Adrenal gland (tissue), 12 donors: ENCODE data around the gene NOS3. TPM values are rescaled to one million over a fixed set of nuclear protein-coding genes. Genes with fewer than 3 reads are reported as not detected.
"Not testable (repeated sequence)": the region's sequence is repeated elsewhere in the genome, so short reads cannot be mapped to it uniquely, and the experiment has no call there.

Source experiments
- DNase-seq, 7 donors: peaks; one replicate each; pipeline ENCODE4 v3.0.0-alpha.2; 2019 to 2020
- H3K27ac ChIP-seq, 5 donors: fragments of 200-600 bp; sonication (generic) in 4 of 5; 1 replicate in 3 of 5; 2 replicates in 2 of 5; pipeline versions ENCODE4 v1.5.1 to v1.8.0; 2016 to 2020; ENCODE audit warnings: mild to moderate bottlenecking in 1 of 5
- H3K27me3 ChIP-seq: fragments of 200-600 bp; 2 replicates; pipeline ENCODE4 v1.8.0; 2021
- H3K36me3 ChIP-seq, 2 donors: fragments of 200-600 bp; replicated peaks in 1 of 2; 1 replicate in 1 of 2; 2 replicates in 1 of 2; pipeline versions ENCODE4 v1.5.1 to v1.8.0; 2018 to 2022
- H3K4me1 ChIP-seq, 2 donors: fragments of 200-600 bp; replicated peaks in 1 of 2; 1 replicate in 1 of 2; 2 replicates in 1 of 2; pipeline versions ENCODE4 v1.5.1 to v1.8.0; 2018 to 2021
- H3K4me3 ChIP-seq, 4 donors: fragments of 200-600 bp; sonication (generic) in 3 of 4; one replicate each; pipeline ENCODE4 v1.5.1; 2016 to 2018
- H3K9me3 ChIP-seq, 3 donors: fragments of 200-600 bp; sonication (generic) in 1 of 3; replicated peaks in 1 of 3; 1 replicate in 2 of 3; 2 replicates in 1 of 3; pipeline versions ENCODE4 v1.5.1 to v1.8.0; 2016 to 2021
- CTCF ChIP-seq, 6 experiments: fragments of 450-650 bp in 4 of 6; fragments of 200-600 bp in 2 of 6; sonication (generic) in 1 of 6; IDR thresholded peaks; 1 replicate in 5 of 6; 2 replicates in 1 of 6; pipeline versions ENCODE4 v1.5.1 to v1.8.0; 2016 to 2021; ENCODE audit warnings: antibody characterized with exemption in 6 of 6, mild to moderate bottlenecking in 2 of 6, moderate library complexity in 1 of 6
- POLR2A ChIP-seq, 2 donors: fragments of 450-650 bp; IDR thresholded peaks; one replicate each; pipeline ENCODE4 v1.6.1; 2017; ENCODE audit warnings: antibody characterized with exemption in 2 of 2, mild to moderate bottlenecking in 2 of 2, moderate library complexity in 1 of 2
- WGBS, 4 donors: extraction: QIAGEN DNeasy Blood & Tissue Kit in 2 of 4; methylation state at CpG; one replicate each; pipeline versions ENCODE4 v1.1.5 to v1.1.7; 2013 to 2017; 5-methylcytosine and 5-hydroxymethylcytosine counted together
- intact Hi-C, 2 donors: fragments of 100-400 bp; cut with DNase I; formaldehyde crosslinking; loops; one replicate each; pipeline versions ENCODE4 v1.14.1 to v1.15.0; 2022 to 2023
- polyA plus RNA-seq, 3 donors: library from polyadenylated mRNA; stranded (reverse); fragments of 200-250 nt in 2 of 3; fragments of 350-450 nt in 1 of 3; fragmentation: Illumina TruSeq in 1 of 3; extraction: RNeasy Lipid Tissue Mini Kit (QIAGEN cat#74804) in 1 of 3; gene quantifications; one replicate each; pipeline ENCODE4 v1.2.3, GENCODE V29; 2013 to 2014
- total RNA-seq, 9 donors: library from RNA; depleted of rRNA in 4 of 9; stranded (reverse); fragments of >200 nt in 4 of 9; fragments of 120-200 nt in 1 of 9; fragmentation: NEBNext Ultra II Directional in 1 of 9; extraction: Animal tissue kit (Norgen Biotek cat#: 25700) in 1 of 9; gene quantifications; one replicate each; pipeline versions ENCODE4 v1.1.0 to v1.2.4, GENCODE V29; 2013 to 2023
- donor health status: healthy with polysubstance abuse.
- donor health status: Bipolar disorder and iron deficiency.
- donor health status: DM: yes; HTN: yes; CAD: no.
- donor health status: DM: no; HTN: no; CAD: no.
- donor health status: DM: no; HTN: no; CAD: no.
- donor health status: DM: yes; HTN: yes; CAD: no.

NOS3 gene
- total and polyA plus RNA-seq, 12 donors, result 2.2 to 26.5 (median 15.1) TPM

GRCh38 chr7:151020231-151020630, 29.4 kb downstream of the NOS3 start:
- H3K27me3 ChIP-seq, result peaks cover 33% of the 10 kb centered on the region
- intact Hi-C loops, result loop anchor here in 1 of 2 donors (5.0 kb wide), 1 partner anchor 92 kb away; no protein-coding TSS in a partner anchor
- WGBS, 4 donors, result 30 to 64% (median 51%) methylated on average over 6 to 7 of the region's 7 CpGs

GRCh38 chr7:151023232-151023631, 32.4 kb downstream of the NOS3 start:
- Histone ChIP-seq H3K4me3 (no peak overlapping the region), H3K9me3 (no peaks in the 10 kb centered on the region), H3K36me3 (no peaks in the 10 kb centered on the region), H3K27ac (no peak overlapping the region), H3K27me3 (peaks cover 26% of the 10 kb centered on the region), H3K4me1 (peaks cover 4 to 11% of the 10 kb centered on the region in 2 donors)
- 75 to 82% (median 81%) methylated on average over 4 to 10 of the region's 10 CpGs for WGBS, 4 donors
- intact Hi-C loops, result loop anchor here in 1 of 2 donors (5.0 kb wide), 1 partner anchor 89 kb away; no protein-coding TSS in a partner anchor
- DNase-seq, result no peak
- no peak for TF ChIP-seq CTCF (IDR thresholded peaks at IDR 0.05)
- TF ChIP-seq POLR2A (IDR thresholded peaks at IDR 0.05), result no peak

More at GRCh38 chr7:151020231-151020630, 29.4 kb downstream of the NOS3 start:
- H3K9me3 ChIP-seq, result no peaks in the 10 kb centered on the region
- H3K4me3 ChIP-seq, result no peak overlapping the region
- no peaks in the 10 kb centered on the region for H3K36me3 ChIP-seq
- TF ChIP-seq POLR2A (IDR thresholded peaks at IDR 0.05) (no peak), CTCF (IDR thresholded peaks at IDR 0.05) (no peak)
- H3K4me1 ChIP-seq, result peaks cover 4 to 12% of the 10 kb centered on the region in 2 donors
- no peak for DNase-seq
- H3K27ac ChIP-seq, result no peak overlapping the region

GRCh38 chr7:151024435-151025056, 33.7 kb downstream of the NOS3 start, which contains the start of gene ATG9B:
Gene ATG9B (minus strand): TSS chr7:151024494. CDS start chr7:151024423, 71 bp downstream.
- H3K4me3 ChIP-seq, result no peak within 1 kb of the TSS
- TF ChIP-seq POLR2A (IDR thresholded peaks at IDR 0.05) (no peak), CTCF (IDR thresholded peaks at IDR 0.05) (no peak)
- no peaks in the 10 kb centered on the region for H3K36me3 ChIP-seq
- H3K4me1 ChIP-seq, result peaks cover 6 to 11% of the 10 kb centered on the region in 2 donors
- no peak for DNase-seq
- peaks cover 13% of the 10 kb centered on the region for H3K27me3 ChIP-seq
- 68 to 80% (median 74%) methylated on average over 4 of the region's 4 CpGs for WGBS, 4 donors
- intact Hi-C loops, result loop anchor here in 1 of 2 donors (5.0 kb wide), 1 partner anchor 88 kb away; no protein-coding TSS in a partner anchor
- no peaks in the 10 kb centered on the region for H3K9me3 ChIP-seq
- no peak within 1 kb of the TSS for H3K27ac ChIP-seq

DNA sequence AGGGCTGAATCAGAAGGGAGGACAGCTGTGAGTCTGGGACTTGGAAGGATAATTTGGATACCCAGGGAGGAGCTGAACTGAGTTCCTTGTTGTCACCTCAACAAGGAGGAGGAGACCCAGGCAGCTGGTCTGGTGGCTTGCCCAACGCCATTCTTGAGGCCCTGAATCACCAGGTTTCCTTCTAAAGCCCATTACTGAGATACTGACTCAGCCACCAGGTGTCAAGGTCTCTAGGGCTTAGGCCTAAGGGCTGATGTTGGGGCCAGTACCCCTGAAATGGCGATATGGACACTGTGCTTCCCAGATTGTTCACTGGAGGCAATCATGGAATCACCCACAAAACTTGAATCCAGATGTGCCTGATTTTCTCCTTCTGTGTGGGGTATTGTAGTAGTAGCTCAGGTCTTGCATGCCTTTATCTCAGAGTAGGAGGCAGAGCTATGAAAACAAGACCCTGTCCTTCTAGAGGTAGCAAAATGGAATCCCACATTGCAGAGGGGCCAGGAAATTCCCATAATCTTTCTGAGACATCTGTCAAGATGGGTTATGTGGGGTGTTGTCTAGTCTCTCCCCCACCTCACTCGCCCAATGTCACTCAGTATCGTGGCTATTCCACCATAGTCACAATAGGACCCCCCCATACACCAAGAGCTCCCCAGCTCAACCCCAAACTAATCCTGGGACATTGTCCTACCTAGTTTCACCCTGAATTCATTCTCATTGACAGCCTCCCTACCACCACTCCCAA, 35.3 kb downstream of the NOS3 start:
- H3K27ac ChIP-seq, result no peak overlapping the region
- H3K27me3 ChIP-seq, result no peaks in the 10 kb centered on the region
- no peaks in the 10 kb centered on the region for H3K36me3 ChIP-seq
- peaks cover 6 to 16% of the 10 kb centered on the region in 2 donors for H3K4me1 ChIP-seq
- H3K4me3 ChIP-seq, result no peak overlapping the region
- intact Hi-C loops, result no loop called here
- no peak for TF ChIP-seq POLR2A (IDR thresholded peaks at IDR 0.05)
- no peak for TF ChIP-seq CTCF (IDR thresholded peaks at IDR 0.05)
- no peaks in the 10 kb centered on the region for H3K9me3 ChIP-seq
- 83 to 91% (median 86%) methylated on average over 3 to 4 of the region's 4 CpGs for WGBS, 4 donors
- no peak for DNase-seq

DNA sequence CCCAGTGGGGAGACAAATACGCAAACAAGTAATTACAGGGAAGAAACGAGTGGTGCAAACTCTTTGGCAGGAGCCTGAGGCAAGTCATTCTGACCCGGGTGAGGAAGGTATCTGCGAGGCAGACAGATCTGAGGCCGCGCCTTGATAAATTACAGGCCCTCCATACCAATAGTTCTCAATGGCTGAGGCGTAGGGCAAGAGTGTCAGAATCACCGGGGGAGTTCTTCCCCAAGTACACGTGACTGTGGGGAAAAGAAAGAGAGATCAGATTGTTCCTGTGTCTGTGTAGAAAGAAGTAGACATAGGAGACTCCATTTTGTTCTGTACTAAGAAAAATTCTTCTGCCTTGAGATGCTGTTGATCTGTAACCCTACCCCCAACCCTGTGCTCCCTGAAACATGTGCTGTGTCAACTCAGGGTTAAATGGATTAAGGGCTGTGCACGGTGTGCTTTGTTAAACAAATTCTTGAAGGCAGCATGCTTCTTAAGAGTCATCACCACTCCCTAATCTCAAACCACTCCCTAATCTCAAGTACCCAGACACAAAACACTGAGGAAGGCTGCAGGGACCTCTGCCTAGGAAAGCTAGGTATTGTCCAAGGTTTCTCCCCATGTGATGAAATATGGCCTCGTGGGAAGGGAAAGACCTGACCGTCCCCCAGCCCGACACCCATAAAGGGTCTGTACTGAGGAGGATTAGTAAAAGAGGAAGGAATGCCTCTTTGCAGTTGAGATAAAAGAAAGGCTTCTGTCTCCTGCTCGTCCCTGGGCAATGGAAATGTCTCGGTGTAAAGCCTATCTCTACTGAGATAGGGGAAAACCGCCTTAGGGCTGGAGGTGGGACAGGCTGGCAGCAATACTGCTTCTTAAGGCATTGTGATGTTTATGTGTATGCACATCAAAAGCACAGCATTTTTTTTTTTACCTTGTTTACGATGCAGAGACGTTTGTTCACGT, 36.2 kb downstream of the NOS3 start:
- H3K9me3 ChIP-seq, H3K36me3 ChIP-seq, H3K27me3 ChIP-seq, intact Hi-C loops, DNase-seq, H3K4me3 ChIP-seq: not testable (repeated sequence)
- peak overlapping the region in 1 of 5 donors; percentile 81 for H3K27ac ChIP-seq
- peaks cover 6 to 16% of the 10 kb centered on the region in 2 donors for H3K4me1 ChIP-seq
- 47 to 52% (median 50%) methylated on average over 19 of the region's 19 CpGs for WGBS, 4 donors

DNA sequence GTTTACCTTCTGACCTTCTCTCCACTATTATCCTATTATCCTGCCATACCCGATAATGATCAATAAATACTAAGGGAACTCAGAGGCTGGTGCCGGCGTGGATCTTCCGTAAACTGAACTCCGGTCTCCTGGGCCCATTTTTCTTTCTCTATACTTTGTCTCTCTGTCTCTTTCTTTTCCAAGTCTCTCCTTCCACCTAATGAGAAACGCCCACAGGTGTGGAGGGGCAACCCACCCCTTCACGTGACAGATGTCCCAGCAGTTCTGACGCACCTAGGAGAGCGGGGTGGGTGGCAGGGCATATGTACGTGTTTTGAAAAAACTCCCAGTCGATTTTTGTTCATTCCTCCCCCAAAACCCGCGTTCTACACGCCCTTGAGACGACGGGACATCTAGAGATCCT, 36.9 kb downstream of the NOS3 start:
- H3K27me3 ChIP-seq, H3K36me3 ChIP-seq, intact Hi-C loops, H3K9me3 ChIP-seq, DNase-seq: not testable (repeated sequence)
- Histone ChIP-seq H3K27ac (peak overlapping the region in 2 of 5 donors; percentile 67 to 81), H3K4me1 (peaks cover 6 to 16% of the 10 kb centered on the region in 2 donors), H3K4me3 (peak overlapping the region in 1 of 4 donors; percentile 69)
- 8 to 11% (median 9%) methylated on average over 16 of the region's 16 CpGs for WGBS, 4 donors
